RPMI7951 (cell line): ENCODE data around the gene KCNK1. TPM values are rescaled to one million over a fixed set of nuclear protein-coding genes. Genes with fewer than 3 reads are reported as not detected.

ENCODE experiments used
- DNase-seq: peaks from one replicate; pipeline ENCODE4 v3.0.0-alpha.2; 2012; ENCODE audit warnings: low read depth
- total RNA-seq: library from RNA; depleted of rRNA; stranded (reverse); fragments of >200 nt; shearing (Covaris generic); gene quantifications from 2 replicates; pipeline ENCODE4 v1.2.3, GENCODE V29; 2014

The KCNK1 gene
- total RNA-seq, 1 experiment from 2014 or later, result 0.12 TPM

- no peak for DNase-seq
These were observed 90.4 kb downstream of the KCNK1 start for GRCh38 chr1:233704170-233704897.

- DNase-seq, result no peak
These were observed 91.2 kb downstream of the KCNK1 start for GRCh38 chr1:233704898-233705723.

DNA sequence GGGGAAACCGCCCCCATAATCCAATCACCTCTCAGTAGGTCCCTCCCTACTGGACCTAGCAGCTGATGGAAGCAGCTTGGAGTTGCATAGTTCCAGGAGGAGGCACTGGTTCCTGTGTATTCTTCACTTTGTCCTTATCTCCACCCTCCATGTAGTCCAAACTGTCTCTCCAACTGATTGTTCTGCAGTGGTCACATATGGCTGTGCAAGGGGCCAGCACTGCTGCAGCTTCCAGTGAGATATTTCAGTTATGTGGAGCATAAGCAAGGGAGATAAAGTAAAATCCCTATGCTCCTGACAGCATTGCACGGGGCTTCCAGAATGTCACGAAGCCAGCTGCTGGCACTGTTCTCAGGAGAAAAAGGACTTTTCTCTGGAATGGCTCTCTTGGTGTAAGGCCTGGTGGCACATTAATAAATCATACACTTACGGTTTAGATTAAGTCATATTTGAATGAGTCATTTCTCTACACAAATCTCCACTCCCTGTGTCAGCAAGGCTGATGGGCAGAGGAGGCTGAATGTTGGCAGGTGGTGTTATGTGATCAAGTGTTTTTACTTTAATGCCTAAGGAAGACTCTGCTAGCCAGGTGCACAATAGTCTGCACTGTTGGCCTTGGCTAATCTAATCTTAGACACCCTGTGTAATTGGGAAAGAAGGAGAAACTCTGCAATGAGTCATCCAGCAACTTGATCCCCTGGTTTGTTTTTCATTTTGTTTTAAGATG, 93.4 kb downstream of the KCNK1 start:
- DNase-seq, result peak; percentile 6

GRCh38 chr1:233707880-233708815, 94.2 kb downstream of the KCNK1 start:
- DNase-seq, result no peak

DNA sequence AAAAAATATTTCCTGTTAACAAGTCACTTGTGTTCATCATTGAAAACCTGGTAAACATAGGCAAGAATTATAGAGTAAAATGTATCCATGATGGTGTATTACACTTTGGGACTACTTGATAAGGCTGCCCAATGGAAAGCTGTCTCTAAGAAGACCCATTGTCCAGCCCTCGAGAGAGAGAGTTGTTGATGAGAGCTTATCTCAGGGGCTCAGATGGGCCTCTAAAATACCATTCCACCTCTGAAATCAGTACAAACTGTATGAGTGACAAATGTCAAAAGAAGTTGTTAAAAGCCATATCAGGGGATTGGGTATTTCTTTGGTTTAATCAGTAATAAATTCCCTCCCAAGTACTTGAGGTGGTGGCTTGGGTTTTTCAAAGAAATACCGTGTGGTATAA, 96.1 kb downstream of the KCNK1 start:
- DNase-seq, result no peak

GRCh38 chr1:233710507-233710906, 96.6 kb downstream of the KCNK1 start:
- DNase-seq, result no peak

DNA sequence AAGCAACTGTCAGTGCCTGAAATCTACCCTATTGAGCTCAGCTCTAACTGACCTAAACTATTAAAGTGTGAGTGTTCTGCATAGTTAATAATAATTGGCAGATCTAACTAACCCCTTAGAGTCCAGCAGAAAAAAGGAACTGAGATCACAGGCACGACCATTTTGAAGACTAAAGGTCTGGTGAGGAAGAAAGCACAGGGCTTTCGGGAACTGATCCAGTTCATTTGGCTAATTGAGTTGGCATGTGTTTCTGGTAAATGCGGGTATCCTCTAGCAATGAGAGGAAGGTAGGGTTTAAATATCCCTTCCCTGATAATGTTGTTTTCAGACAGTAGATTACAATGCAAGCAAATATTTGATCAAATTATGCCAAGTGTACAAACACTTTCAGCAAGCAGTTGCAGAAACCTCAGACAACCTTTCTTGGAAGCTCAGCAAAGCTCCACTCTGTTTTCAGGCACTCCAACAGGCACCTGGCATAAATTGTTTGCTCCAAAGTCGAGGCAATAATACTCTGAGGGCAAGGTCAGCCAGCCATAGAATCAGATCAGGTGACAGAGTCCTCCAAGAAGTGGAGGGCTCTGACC, 100.8 kb downstream of the KCNK1 start:
- DNase-seq, result no peak

DNA sequence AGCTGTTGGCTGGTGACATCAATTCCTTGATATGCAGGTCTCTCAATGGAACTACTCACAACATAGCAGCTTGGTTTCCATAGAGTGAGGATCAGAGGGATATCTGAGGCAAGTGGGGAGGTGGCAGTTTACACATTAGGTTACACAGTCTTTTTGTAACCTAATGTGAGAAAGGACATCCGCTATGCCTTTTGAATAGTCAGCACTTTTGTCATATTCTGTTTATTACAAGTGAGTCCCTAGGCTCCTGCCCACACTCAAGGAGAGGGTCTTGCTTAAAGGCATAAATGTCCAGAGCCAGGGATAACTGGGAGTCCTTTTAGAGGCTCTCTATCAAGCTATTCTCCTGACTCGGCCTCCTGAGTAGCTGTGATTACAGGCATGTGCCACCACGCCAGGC, 104.2 kb downstream of the KCNK1 start:
- no peak for DNase-seq

GRCh38 chr1:233719655-233720341, 105.9 kb downstream of the KCNK1 start:
- no peak for DNase-seq

DNA sequence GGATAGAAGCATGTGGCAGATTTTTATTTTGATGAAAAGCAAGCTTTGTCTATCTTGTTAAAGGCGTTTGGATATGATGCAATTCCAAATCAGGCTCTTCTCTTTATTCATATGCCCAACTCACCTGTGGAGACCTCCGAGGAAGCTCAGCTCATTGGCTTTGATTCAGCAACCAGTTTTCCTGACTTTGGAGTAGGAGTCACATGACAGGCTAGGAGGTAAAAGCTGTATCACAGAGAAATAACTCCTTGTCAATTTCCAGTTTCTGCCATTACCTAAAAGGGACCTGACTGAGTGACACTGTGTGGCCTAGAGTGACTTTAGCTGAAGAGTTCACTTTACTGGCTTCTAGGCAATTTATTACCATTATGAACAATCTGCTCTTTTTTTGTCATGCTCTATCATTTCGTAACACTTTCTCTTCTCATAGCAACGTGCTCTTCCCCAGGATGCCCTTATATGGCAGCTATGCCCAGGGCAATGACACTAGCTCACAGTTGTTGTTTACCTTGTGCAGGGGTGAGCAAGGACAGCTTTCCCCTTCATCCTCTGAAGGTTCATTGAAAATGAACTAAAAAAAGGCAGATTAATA, 107.2 kb downstream of the KCNK1 start:
- no peak for DNase-seq
